PC-9 (cell line): ENCODE measurements around the gene RYR2. TPM values are rescaled to one million over a fixed set of nuclear protein-coding genes. Genes with fewer than 3 reads are reported as not detected.

ENCODE experiments used
- BruUV-seq: library from RNA; stranded (reverse); fragments of 400-500 nt; replicated peaks from 2 replicates; lab custom pipeline; 2021; lab: Mats Ljungman, UMichigan
- CTCF ChIA-PET: fragments of 300-600 bp; sonication (Branson Sonifier 250); formaldehyde crosslinking; loops from one replicate; lab custom pipeline; 2022; ENCODE audit warnings: antibody characterized with exemption; lab: Charles Lee
- POLR2A ChIA-PET: fragments of 300-600 bp; sonication (Branson Sonifier 250); formaldehyde crosslinking; loops from one replicate; lab custom pipeline; 2022; ENCODE audit warnings: antibody characterized with exemption; ENCODE audit not compliant: unreplicated experiment; lab: Charles Lee
- DNase-seq, 2 experiments: peaks; one replicate each; pipeline versions ENCODE4 v3.0.0 to v3.0.0-alpha.2; 2015 to 2022; ENCODE audit warnings: mixed read lengths in 1 of 2
- H2AFZ ChIP-seq: fragments of 200-600 bp; sonication (generic); 2 replicates; pipeline ENCODE4 v1.8.1; 2017; ENCODE audit warnings: antibody characterized with exemption
- H3F3A ChIP-seq: fragments of 200-600 bp; sonication (generic); 2 replicates; pipeline ENCODE4 v1.8.1; 2017; ENCODE audit warnings: antibody characterized with exemption, mild to moderate bottlenecking, low read depth; ENCODE audit not compliant: insufficient read depth
- H3K27ac ChIP-seq: fragments of 200-600 bp; sonication (generic); 2 replicates; pipeline ENCODE4 v1.6.1; 2016; ENCODE audit warnings: mixed run types
- H3K27me3 ChIP-seq: fragments of 200-600 bp; sonication (generic); 2 replicates; pipeline ENCODE4 v1.6.1; 2016; ENCODE audit warnings: low read depth, mixed run types; ENCODE audit not compliant: insufficient read depth
- H3K36me3 ChIP-seq: fragments of 200-600 bp; sonication (generic); 2 replicates; pipeline ENCODE4 v1.6.1; 2016; ENCODE audit warnings: low read depth, mixed run types
- H3K4me1 ChIP-seq: fragments of 200-600 bp; sonication (generic); replicated peaks from 2 replicates; pipeline ENCODE4 v1.6.1; 2016; ENCODE audit warnings: mixed run types; ENCODE audit not compliant: insufficient read depth
- H3K4me2 ChIP-seq: fragments of 200-600 bp; sonication (generic); 2 replicates; pipeline ENCODE4 v1.6.1; 2017; ENCODE audit warnings: mixed run types
- H3K4me3 ChIP-seq: fragments of 200-600 bp; sonication (generic); 2 replicates; pipeline ENCODE4 v1.6.1; 2016; ENCODE audit warnings: mixed run types
- H3K79me2 ChIP-seq: fragments of 200-600 bp; sonication (generic); 2 replicates; pipeline ENCODE4 v1.6.1; 2017; ENCODE audit warnings: low read depth, mixed run types
- H3K9me2 ChIP-seq: fragments of 200-600 bp; sonication (generic); 2 replicates; pipeline ENCODE4 v1.8.1; 2017; ENCODE audit warnings: mild to moderate bottlenecking; ENCODE audit not compliant: insufficient read depth
- H3K9me3 ChIP-seq: fragments of 200-600 bp; sonication (generic); 2 replicates; pipeline ENCODE4 v1.8.1; 2016; ENCODE audit warnings: low read depth; ENCODE audit not compliant: insufficient read depth
- H4K20me1 ChIP-seq: fragments of 200-600 bp; sonication (generic); 2 replicates; pipeline ENCODE4 v1.8.1; 2017; ENCODE audit not compliant: insufficient read depth
- EZH2 ChIP-seq: fragments of 200-600 bp; sonication (generic); IDR thresholded peaks from 2 replicates; pipeline ENCODE4 v1.8.0; 2017; ENCODE audit warnings: antibody characterized with exemption, low read depth
- intact Hi-C: fragments of 100-400 bp; cut with micrococcal nuclease; formaldehyde crosslinking; loops from one replicate; pipeline ENCODE4 v1.10.0; 2022; ENCODE audit not compliant: unreplicated experiment
- total RNA-seq: library from RNA; stranded (reverse); gene quantifications from 2 replicates; pipeline ENCODE4 v1.2.3, GENCODE V29; 2021
- TF ChIP-seq, protein P1 (sequence below): fragments of 200-600 bp; sonication (generic); conservative IDR thresholded peaks from 2 replicates; pipeline ENCODE4 v1.6.1; 2017; ENCODE audit warnings: mixed run types, antibody characterized with exemption, mild to moderate bottlenecking, moderate library complexity

RYR2 gene
- total RNA-seq, 1 experiment from 2014 or later, result not detected

DNA sequence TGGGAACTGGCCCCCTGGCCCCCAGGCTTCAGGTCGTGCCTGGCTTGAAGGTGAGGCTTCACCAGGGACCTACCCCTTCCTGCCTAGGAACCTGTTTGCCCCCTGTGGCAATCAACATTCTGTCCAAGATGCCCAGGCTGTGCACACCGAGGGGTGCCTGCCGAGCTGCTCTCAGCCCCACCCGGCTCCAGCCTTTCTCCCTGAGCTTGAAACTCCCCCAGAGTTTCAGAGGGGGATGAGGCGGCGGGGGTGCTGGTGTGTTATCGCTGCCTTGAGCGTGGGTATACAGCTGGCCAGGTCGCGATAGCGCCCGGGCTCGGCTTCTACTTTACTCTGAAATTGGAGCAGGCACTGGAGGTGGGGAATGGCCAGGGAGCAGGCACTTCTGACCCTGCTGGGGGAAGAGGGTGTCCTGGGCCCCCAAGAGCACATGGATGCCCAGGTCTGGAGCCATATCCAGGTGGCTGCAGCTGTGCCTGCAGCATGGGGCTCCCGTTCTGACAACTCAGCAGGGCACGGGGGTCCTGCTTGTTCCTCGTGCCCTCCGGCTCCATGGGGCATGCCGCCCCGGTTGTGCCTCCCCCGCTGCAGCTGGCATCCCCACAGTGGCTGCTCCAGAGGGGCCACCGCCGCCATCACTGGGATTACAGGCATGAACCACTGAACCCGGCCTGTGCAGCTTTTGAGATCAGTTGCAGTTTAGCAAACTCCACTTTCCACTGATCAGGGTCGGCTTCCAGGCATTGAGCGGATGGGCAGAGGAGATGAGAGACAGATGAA, 29.8 kb downstream of the RYR2 start:
- H3K9me2 ChIP-seq, result no peaks in the 10 kb centered on the region
- no peaks in the 10 kb centered on the region for H3K79me2 ChIP-seq
- no peak overlapping the region for H2AFZ ChIP-seq
- no peaks in the 10 kb centered on the region for H3K9me3 ChIP-seq
- H3K27ac ChIP-seq, result no peak overlapping the region
- no peaks in the 10 kb centered on the region for H3K36me3 ChIP-seq
- H3K4me2 ChIP-seq, result no peak overlapping the region
- no peak overlapping the region for H3K4me3 ChIP-seq
- POLR2A ChIA-PET, result no interaction called here
- no peaks in the 10 kb centered on the region for H4K20me1 ChIP-seq
- intact Hi-C loops, result no loop called here
- H3K27me3 ChIP-seq, result peaks cover 36% of the 10 kb centered on the region
- no peak for TF ChIP-seq EZH2
- TF ChIP-seq, protein P1, sequence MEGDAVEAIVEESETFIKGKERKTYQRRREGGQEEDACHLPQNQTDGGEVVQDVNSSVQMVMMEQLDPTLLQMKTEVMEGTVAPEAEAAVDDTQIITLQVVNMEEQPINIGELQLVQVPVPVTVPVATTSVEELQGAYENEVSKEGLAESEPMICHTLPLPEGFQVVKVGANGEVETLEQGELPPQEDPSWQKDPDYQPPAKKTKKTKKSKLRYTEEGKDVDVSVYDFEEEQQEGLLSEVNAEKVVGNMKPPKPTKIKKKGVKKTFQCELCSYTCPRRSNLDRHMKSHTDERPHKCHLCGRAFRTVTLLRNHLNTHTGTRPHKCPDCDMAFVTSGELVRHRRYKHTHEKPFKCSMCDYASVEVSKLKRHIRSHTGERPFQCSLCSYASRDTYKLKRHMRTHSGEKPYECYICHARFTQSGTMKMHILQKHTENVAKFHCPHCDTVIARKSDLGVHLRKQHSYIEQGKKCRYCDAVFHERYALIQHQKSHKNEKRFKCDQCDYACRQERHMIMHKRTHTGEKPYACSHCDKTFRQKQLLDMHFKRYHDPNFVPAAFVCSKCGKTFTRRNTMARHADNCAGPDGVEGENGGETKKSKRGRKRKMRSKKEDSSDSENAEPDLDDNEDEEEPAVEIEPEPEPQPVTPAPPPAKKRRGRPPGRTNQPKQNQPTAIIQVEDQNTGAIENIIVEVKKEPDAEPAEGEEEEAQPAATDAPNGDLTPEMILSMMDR, result no peak
- no TSS peak for BruUV-seq
- no peaks in the 10 kb centered on the region for H3F3A ChIP-seq
- no peak for DNase-seq
- H3K4me1 ChIP-seq, result no peaks in the 10 kb centered on the region
- CTCF ChIA-PET, result no interaction called here

DNA sequence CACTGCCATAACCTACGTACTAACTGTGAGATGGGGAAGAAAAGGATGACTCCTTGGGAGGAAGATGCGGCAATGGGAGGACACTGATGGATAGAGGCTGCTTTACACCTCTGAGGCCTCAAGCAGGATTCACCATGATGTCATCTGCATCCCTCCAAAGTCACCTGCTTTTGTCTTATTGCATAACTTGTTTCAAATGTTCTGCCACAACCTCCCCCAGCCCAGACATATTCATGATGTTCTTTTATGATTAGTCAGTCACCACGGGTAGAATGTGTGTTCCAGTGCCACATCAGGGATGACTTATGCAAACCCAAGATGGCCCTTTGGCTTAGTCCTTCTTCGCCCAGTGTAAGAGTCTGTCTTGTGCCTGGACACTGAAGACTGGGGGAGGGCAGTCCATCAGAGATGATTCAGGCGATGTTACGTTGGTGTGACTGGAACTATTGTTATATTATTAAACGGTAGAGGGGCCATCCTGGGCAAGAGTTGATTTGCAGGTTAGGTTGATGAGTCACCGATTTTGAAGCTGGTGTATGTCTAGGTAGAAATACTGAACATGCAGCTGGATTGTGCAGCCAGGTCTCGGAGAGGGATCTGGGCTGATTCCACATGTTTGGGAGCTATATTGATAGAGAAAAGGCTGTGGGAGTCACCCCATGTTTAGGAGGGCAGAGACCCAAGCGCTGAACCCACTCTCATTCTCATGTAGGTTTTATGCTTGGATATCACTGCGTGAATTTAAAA, 32.6 kb downstream of the RYR2 start:
- no peaks in the 10 kb centered on the region for H4K20me1 ChIP-seq
- H2AFZ ChIP-seq, result no peak overlapping the region
- BruUV-seq, result no TSS peak
- CTCF ChIA-PET, result no interaction called here
- H3K9me2 ChIP-seq, result no peaks in the 10 kb centered on the region
- TF ChIP-seq, protein P1, result no peak
- no peak for TF ChIP-seq EZH2
- H3K27me3 ChIP-seq, result peaks cover 29% of the 10 kb centered on the region
- POLR2A ChIA-PET, result no interaction called here
- no peak overlapping the region for H3K27ac ChIP-seq
- no peak for DNase-seq
- no peak overlapping the region for H3K4me3 ChIP-seq
- no peaks in the 10 kb centered on the region for H3K4me1 ChIP-seq
- H3K79me2 ChIP-seq, result no peaks in the 10 kb centered on the region
- no peaks in the 10 kb centered on the region for H3F3A ChIP-seq
- H3K9me3 ChIP-seq, result no peaks in the 10 kb centered on the region
- intact Hi-C loops, result no loop called here
- H3K36me3 ChIP-seq, result no peaks in the 10 kb centered on the region
- H3K4me2 ChIP-seq, result 0 out of 2 replicates have a peak overlapping the region, but pooled peaks have one; percentile 26

DNA sequence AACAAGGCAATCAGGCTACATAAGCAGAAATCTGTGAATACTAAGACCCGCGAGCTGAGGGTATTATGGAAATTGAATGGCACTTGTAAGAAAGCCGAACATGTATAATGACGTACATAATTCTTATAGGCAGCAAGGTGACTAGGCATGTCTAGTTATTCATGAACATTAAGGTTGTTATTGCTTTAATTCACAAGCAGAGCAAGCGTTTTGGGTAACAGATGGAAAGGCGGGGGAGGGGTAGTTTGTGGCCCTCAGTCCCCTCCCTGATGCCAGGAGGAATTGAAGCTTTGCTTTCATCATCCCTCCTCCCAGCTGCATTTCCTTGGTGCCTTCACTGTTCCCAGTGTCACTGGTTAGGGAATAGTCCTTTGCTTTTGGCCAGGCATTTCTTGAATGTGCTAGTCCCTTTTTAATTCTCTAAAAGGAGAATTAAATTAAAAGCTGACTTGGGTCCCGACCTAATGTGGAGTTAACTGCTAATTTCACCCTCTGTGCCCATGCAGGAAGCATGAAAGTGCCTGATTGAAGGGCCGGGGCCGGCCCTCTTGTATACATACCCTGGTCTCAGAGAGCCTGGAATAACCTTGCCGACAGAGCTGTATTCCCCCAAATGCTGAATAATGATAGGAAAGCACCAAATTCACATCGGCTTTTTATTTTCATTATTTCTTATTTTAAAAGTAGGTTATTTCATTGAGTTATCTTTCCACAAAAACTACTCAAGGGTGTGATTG, 42.5 kb downstream of the RYR2 start:
- no TSS peak for BruUV-seq
- no peaks in the 10 kb centered on the region for H3K36me3 ChIP-seq
- no peak overlapping the region for H2AFZ ChIP-seq
- H3K27ac ChIP-seq, result no peak overlapping the region
- H3K4me1 ChIP-seq, result no peaks in the 10 kb centered on the region
- no peak for DNase-seq
- H4K20me1 ChIP-seq, result no peaks in the 10 kb centered on the region
- H3K4me3 ChIP-seq, result no peak overlapping the region
- H3K9me2 ChIP-seq, result no peaks in the 10 kb centered on the region
- H3K27me3 ChIP-seq, result peaks cover 39% of the 10 kb centered on the region
- POLR2A ChIA-PET, result no interaction called here
- H3K4me2 ChIP-seq, result no peak overlapping the region
- TF ChIP-seq EZH2, result no peak
- TF ChIP-seq, protein P1, result no peak
- H3K9me3 ChIP-seq, result no peaks in the 10 kb centered on the region
- no peaks in the 10 kb centered on the region for H3K79me2 ChIP-seq
- CTCF ChIA-PET, result no interaction called here
- H3F3A ChIP-seq, result no peaks in the 10 kb centered on the region
- intact Hi-C loops, result no loop called here
